Measurements from ENCODE around the gene SLC6A19.

- TF ChIP-seq PRRX2 (CRISPR knock-in tag; IDR thresholded peaks at IDR 0.05) = no peak
- no peak for TF ChIP-seq CTCF (IDR thresholded peaks at IDR 0.05)
- TF ChIP-seq NFYB (CRISPR knock-in tag; conservative IDR thresholded peaks at IDR 0.05; ENCODE audit: low read depth) = no peak
- TF ChIP-seq ZNF317 (CRISPR knock-in tag; IDR thresholded peaks at IDR 0.05; ENCODE audit: borderline replicate concordance, low read depth) = no peak
- TF ChIP-seq, protein P1, sequence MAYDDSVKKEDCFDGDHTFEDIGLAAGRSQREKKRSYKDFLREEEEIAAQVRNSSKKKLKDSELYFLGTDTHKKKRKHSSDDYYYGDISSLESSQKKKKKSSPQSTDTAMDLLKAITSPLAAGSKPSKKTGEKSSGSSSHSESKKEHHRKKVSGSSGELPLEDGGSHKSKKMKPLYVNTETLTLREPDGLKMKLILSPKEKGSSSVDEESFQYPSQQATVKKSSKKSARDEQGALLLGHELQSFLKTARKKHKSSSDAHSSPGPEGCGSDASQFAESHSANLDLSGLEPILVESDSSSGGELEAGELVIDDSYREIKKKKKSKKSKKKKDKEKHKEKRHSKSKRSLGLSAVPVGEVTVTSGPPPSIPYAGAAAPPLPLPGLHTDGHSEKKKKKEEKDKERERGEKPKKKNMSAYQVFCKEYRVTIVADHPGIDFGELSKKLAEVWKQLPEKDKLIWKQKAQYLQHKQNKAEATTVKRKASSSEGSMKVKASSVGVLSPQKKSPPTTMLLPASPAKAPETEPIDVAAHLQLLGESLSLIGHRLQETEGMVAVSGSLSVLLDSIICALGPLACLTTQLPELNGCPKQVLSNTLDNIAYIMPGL (CRISPR knock-in tag; IDR thresholded peaks at IDR 0.05) = no peak
- TF ChIP-seq SMAD3 (CRISPR knock-in tag; IDR thresholded peaks at IDR 0.05; ENCODE audit: borderline replicate concordance) = no peak
- no peak for TF ChIP-seq TEAD1 (CRISPR knock-in tag; IDR thresholded peaks at IDR 0.05)
- no peak for TF ChIP-seq MYBL2 (CRISPR knock-in tag; IDR thresholded peaks at IDR 0.05)
- no peak for TF ChIP-seq NR2C2 (CRISPR knock-in tag; IDR thresholded peaks at IDR 0.05)
- no peak for TF ChIP-seq JUN (CRISPR knock-in tag; IDR thresholded peaks at IDR 0.05)
- TF ChIP-seq FOXK1 (CRISPR knock-in tag; IDR thresholded peaks at IDR 0.05) = no peak
Measured at GRCh38 chr5:1156754-1157460, 44.5 kb upstream of the SLC6A19 start.
